A549 (cell line): ENCODE measurements around the gene PDLIM7.

Experiments
- EP300 ChIP-seq, 2 experiments: fragments of >200 bp; sonication (Bioruptor Twin); formaldehyde crosslinking; IDR thresholded peaks; 2 replicates in 1 of 2; 3 replicates in 1 of 2; pipeline ENCODE4 v1.6.1; 2016 to 2017
- FOSL2 ChIP-seq, 2 experiments: fragments of 450-650 bp in 1 of 2; fragments of >200 bp in 1 of 2; sonication (Bioruptor Twin) in 1 of 2; formaldehyde crosslinking; IDR thresholded peaks; 2 replicates each; pipeline versions ENCODE4 v1.5.0 to v1.6.1; 2016 to 2020; ENCODE audit warnings: mild to moderate bottlenecking in 1 of 2, moderate library complexity in 1 of 2
- POLR2A ChIP-seq: IDR thresholded peaks from 2 replicates; pipeline ENCODE4 v1.6.1; 2012; ENCODE audit warnings: mild to moderate bottlenecking, low read length
- RAD21 ChIP-seq, 2 experiments: fragments of >200 bp in 1 of 2; sonication (Bioruptor Twin) in 1 of 2; formaldehyde crosslinking in 1 of 2; IDR thresholded peaks in 1 of 2; conservative IDR thresholded peaks in 1 of 2; 2 replicates in 1 of 2; 3 replicates in 1 of 2; pipeline ENCODE4 v1.6.1; 2012 to 2018; ENCODE audit warnings: inconsistent platforms in 1 of 2
- RNF2 ChIP-seq: fragments of 200-600 bp; sonication (generic); IDR thresholded peaks from 2 replicates; pipeline ENCODE4 v1.6.1; 2016; ENCODE audit warnings: low read depth, mild to moderate bottlenecking, antibody characterized with exemption, moderate library complexity, borderline replicate concordance
- ZFP36 ChIP-seq: fragments of 450-650 bp; IDR thresholded peaks from 2 replicates; pipeline ENCODE4 v1.6.1; 2014; ENCODE audit warnings: borderline replicate concordance; ENCODE audit not compliant: partially characterized antibody
- ZNF302 ChIP-seq: fragments of 250-450 bp; sonication (Bioruptor Pico); IDR thresholded peaks from 2 replicates; pipeline ENCODE4 v1.9.0; 2021; ENCODE audit warnings: inconsistent platforms, mild to moderate bottlenecking, moderate library complexity
- TF ChIP-seq, protein P1 (sequence below): fragments of >200 bp; sonication (Bioruptor Twin); formaldehyde crosslinking; IDR thresholded peaks from 3 replicates; pipeline ENCODE4 v1.5.1; 2016
- TF ChIP-seq, protein P2 (sequence below): IDR thresholded peaks from 2 replicates; pipeline ENCODE4 v1.6.1; 2012
- TF ChIP-seq, protein P3 (sequence below): fragments of 150-350 bp; IDR thresholded peaks from 2 replicates; pipeline ENCODE4 v1.6.1; 2014; ENCODE audit warnings: low read depth, mild to moderate bottlenecking, low read length

DNA sequence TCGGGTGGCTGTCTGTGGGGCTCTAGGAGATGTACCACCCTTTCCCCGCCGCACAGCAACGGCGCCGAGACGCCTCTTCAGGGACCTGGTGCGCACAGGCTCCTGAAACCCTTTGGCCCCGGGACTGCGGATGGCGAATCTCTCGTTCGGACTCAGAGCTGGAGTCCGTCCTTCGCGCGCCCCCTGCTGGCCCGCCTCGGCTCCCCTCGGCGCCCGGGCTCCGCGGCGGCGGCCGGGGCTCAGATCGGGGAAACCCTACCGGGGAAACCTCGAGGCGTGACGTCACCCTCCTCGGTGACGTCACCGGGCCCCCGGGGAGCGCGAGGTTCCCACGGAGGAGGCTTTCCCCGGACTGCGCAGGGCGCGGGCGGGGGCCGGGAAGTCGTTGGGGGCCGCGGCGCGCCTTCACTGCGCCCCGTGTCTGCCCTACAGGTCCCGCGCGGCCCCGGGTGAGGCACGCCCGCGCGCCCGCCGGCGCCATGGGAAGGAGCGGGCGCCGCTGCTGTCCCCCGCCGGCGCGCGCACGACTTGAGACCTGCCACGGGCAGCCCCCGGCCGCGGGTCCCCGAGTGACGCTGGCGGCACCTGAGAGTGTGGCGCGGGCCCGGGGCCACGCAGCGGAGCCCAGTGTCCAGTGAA lies 42.9 kb downstream of the PDLIM7 start:
- TF ChIP-seq, protein P1, sequence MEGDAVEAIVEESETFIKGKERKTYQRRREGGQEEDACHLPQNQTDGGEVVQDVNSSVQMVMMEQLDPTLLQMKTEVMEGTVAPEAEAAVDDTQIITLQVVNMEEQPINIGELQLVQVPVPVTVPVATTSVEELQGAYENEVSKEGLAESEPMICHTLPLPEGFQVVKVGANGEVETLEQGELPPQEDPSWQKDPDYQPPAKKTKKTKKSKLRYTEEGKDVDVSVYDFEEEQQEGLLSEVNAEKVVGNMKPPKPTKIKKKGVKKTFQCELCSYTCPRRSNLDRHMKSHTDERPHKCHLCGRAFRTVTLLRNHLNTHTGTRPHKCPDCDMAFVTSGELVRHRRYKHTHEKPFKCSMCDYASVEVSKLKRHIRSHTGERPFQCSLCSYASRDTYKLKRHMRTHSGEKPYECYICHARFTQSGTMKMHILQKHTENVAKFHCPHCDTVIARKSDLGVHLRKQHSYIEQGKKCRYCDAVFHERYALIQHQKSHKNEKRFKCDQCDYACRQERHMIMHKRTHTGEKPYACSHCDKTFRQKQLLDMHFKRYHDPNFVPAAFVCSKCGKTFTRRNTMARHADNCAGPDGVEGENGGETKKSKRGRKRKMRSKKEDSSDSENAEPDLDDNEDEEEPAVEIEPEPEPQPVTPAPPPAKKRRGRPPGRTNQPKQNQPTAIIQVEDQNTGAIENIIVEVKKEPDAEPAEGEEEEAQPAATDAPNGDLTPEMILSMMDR = peak; percentile 94
- TF ChIP-seq RNF2 (no peak), RAD21 (conservative IDR thresholded peaks at IDR 0.05 in 1 of 2, IDR thresholded peaks at IDR 0.05 in 1 of 2) (peak; percentile 72 to 92), EP300 (IDR thresholded peaks at IDR 0.05) (no peak), POLR2A (no peak), ZFP36 (no peak), FOSL2 (IDR thresholded peaks at IDR 0.05) (no peak), FOSL2 (CRISPR knock-in tag; IDR thresholded peaks at IDR 0.05) (peak; percentile 98), ZNF302 (CRISPR knock-in tag) (no peak)
- TF ChIP-seq, protein P2, sequence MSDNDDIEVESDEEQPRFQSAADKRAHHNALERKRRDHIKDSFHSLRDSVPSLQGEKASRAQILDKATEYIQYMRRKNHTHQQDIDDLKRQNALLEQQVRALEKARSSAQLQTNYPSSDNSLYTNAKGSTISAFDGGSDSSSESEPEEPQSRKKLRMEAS = no peak
- TF ChIP-seq, protein P3, sequence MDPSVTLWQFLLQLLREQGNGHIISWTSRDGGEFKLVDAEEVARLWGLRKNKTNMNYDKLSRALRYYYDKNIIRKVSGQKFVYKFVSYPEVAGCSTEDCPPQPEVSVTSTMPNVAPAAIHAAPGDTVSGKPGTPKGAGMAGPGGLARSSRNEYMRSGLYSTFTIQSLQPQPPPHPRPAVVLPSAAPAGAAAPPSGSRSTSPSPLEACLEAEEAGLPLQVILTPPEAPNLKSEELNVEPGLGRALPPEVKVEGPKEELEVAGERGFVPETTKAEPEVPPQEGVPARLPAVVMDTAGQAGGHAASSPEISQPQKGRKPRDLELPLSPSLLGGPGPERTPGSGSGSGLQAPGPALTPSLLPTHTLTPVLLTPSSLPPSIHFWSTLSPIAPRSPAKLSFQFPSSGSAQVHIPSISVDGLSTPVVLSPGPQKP = no peak
